ENCODE results near the gene MAMDC4. TPM values are rescaled to one million over a fixed set of nuclear protein-coding genes. Genes with fewer than 3 reads are reported as not detected.
"Not testable (repeated sequence)": the region's sequence is repeated elsewhere in the genome, so short reads cannot be mapped to it uniquely, and the experiment has no call there.

Gene MAMDC4
- total RNA-seq, 2 experiments from 2014 or later, result 11.7 to 14.2 TPM

GRCh38 chr9:136837146-136837855, 14.8 kb upstream of the MAMDC4 start:
- H3K79me2 ChIP-seq (ENCODE audit: insufficient read depth, low read depth, low read length), result no peaks in the 10 kb centered on the region
- ChIA-PET POLR2A (no interaction called here), CTCF (ENCODE audit: unreplicated experiment) (no interaction called here)
- intact Hi-C loops (cut with micrococcal nuclease; ENCODE audit: unreplicated experiment), result no loop called here
- no peaks in the 10 kb centered on the region for H3K9me3 ChIP-seq (ENCODE audit: low read length)
- H3K27ac ChIP-seq (ENCODE audit: low read depth, low read length, poor library complexity, severe bottlenecking), result no peak overlapping the region
- peaks cover 57% of the 10 kb centered on the region for H3K36me3 ChIP-seq (ENCODE audit: insufficient read depth, low read length)
- peaks cover 6% of the 10 kb centered on the region for H3K4me1 ChIP-seq (ENCODE audit: insufficient read depth, low read length, poor library complexity, severe bottlenecking)
- H2AFZ ChIP-seq (ENCODE audit: low read length), result no peak overlapping the region
- no peaks in the 10 kb centered on the region for H3K9me2 ChIP-seq (ENCODE audit: insufficient read depth, low read length)
- no peak overlapping the region for H3K4me2 ChIP-seq (ENCODE audit: low read length)
- TF ChIP-seq CTCF (conservative IDR thresholded peaks at IDR 0.05; ENCODE audit: low read length) (no peak), EZH2phosphoT487 (IDR thresholded peaks at IDR 0.05; ENCODE audit: borderline replicate concordance, low read depth, low read length) (no peak)
- no TSS peak for BruUV-seq (replicated peaks)
- no peak for DNase-seq (ENCODE audit: low spot score)
- H4K20me1 ChIP-seq (ENCODE audit: insufficient read depth, low read length), result no peaks in the 10 kb centered on the region
- H3K4me3 ChIP-seq (ENCODE audit: low read depth, low read length, poor library complexity, severe bottlenecking), result no peak overlapping the region

GRCh38 chr9:136837856-136838277, 14.3 kb upstream of the MAMDC4 start:
- H3K4me3 ChIP-seq (ENCODE audit: low read depth, low read length, poor library complexity, severe bottlenecking); DNase-seq (ENCODE audit: low spot score); H3K9me3 ChIP-seq (ENCODE audit: low read length); H4K20me1 ChIP-seq (ENCODE audit: insufficient read depth, low read length); BruUV-seq (replicated peaks); H3K4me1 ChIP-seq (ENCODE audit: insufficient read depth, low read length, poor library complexity, severe bottlenecking); H2AFZ ChIP-seq (ENCODE audit: low read length); H3K27ac ChIP-seq (ENCODE audit: low read depth, low read length, poor library complexity, severe bottlenecking); H3K4me2 ChIP-seq (ENCODE audit: low read length); intact Hi-C loops (cut with micrococcal nuclease; ENCODE audit: unreplicated experiment); H3K79me2 ChIP-seq (ENCODE audit: insufficient read depth, low read depth, low read length); POLR2A ChIA-PET; H3K9me2 ChIP-seq (ENCODE audit: insufficient read depth, low read length); CTCF ChIA-PET (ENCODE audit: unreplicated experiment): not testable (repeated sequence)
- H3K36me3 ChIP-seq (ENCODE audit: insufficient read depth, low read length), result peaks cover 53% of the 10 kb centered on the region

GRCh38 chr9:136838314-136839228, 13.6 kb upstream of the MAMDC4 start:
- Histone ChIP-seq H3K9me2 (ENCODE audit: insufficient read depth, low read length) (no peaks in the 10 kb centered on the region), H3K27ac (ENCODE audit: low read depth, low read length, poor library complexity, severe bottlenecking) (no peak overlapping the region), H3K36me3 (ENCODE audit: insufficient read depth, low read length) (peaks cover 52% of the 10 kb centered on the region), H3K79me2 (ENCODE audit: insufficient read depth, low read depth, low read length) (no peaks in the 10 kb centered on the region), H3K4me2 (ENCODE audit: low read length) (no peak overlapping the region), H4K20me1 (ENCODE audit: insufficient read depth, low read length) (no peaks in the 10 kb centered on the region), H2AFZ (ENCODE audit: low read length) (no peak overlapping the region), H3K9me3 (ENCODE audit: low read length) (no peaks in the 10 kb centered on the region), H3K4me1 (ENCODE audit: insufficient read depth, low read length, poor library complexity, severe bottlenecking) (peaks cover 17% of the 10 kb centered on the region), H3K4me3 (ENCODE audit: low read depth, low read length, poor library complexity, severe bottlenecking) (no peak overlapping the region)
- intact Hi-C loops (cut with micrococcal nuclease; ENCODE audit: unreplicated experiment), result no loop called here
- BruUV-seq (replicated peaks), result no TSS peak
- ChIA-PET CTCF (ENCODE audit: unreplicated experiment) (no interaction called here), POLR2A (no interaction called here)
- no peak for DNase-seq (ENCODE audit: low spot score)
- TF ChIP-seq EZH2phosphoT487 (IDR thresholded peaks at IDR 0.05; ENCODE audit: borderline replicate concordance, low read depth, low read length), result no peak
- no peak for TF ChIP-seq CTCF (conservative IDR thresholded peaks at IDR 0.05; ENCODE audit: low read length)
